ENCODE results near the gene FCHSD2.

- no peak for TF ChIP-seq POLR2AphosphoS5 (IDR thresholded peaks at IDR 0.05)
- TF ChIP-seq CTCF (IDR thresholded peaks at IDR 0.05 in 8 of 11, conservative IDR thresholded peaks at IDR 0.05 in 3 of 11): no peak
- no peak for TF ChIP-seq POLR2A (IDR thresholded peaks at IDR 0.05)
Measured at GRCh38 chr11:72817966-72818365, 324.2 kb downstream of the FCHSD2 start.
